GM12873 (cell line): Measurements from ENCODE around the gene TFB1M.
A peak's percentile ranks its signal among the peaks of the same experiment; 100 is the strongest.

Source experiments
- CTCF ChIP-seq: IDR thresholded peaks from 2 replicates; pipeline ENCODE4 v1.5.1; 2012; ENCODE audit warnings: low read depth, mild to moderate bottlenecking, moderate library complexity, low read length, control low read depth; ENCODE audit not compliant: insufficient read depth; ENCODE audit errors: missing control alignments

The TFB1M gene

GRCh38 chr6:155347800-155348199, 33.5 kb upstream of the TFB1M start:
- no peak for TF ChIP-seq CTCF

GRCh38 chr6:155346957-155347356, 32.7 kb upstream of the TFB1M start:
- TF ChIP-seq CTCF: no peak

GRCh38 chr6:155344341-155345006, 30.2 kb upstream of the TFB1M start:
- TF ChIP-seq CTCF: no peak

- TF ChIP-seq CTCF: no peak
Measured at GRCh38 chr6:155341130-155341828, 27.0 kb upstream of the TFB1M start.

- TF ChIP-seq CTCF: peak; percentile 53
Measured at GRCh38 chr6:155340464-155341129, 26.3 kb upstream of the TFB1M start.

- no peak for TF ChIP-seq CTCF
Measured at GRCh38 chr6:155335265-155335664, 21.0 kb upstream of the TFB1M start.

GRCh38 chr6:155333414-155333813, 19.1 kb upstream of the TFB1M start:
- TF ChIP-seq CTCF: no peak
